AG09319 (cell line): ENCODE results near the gene PRKAG2.

Source experiments
- DNase-seq: peaks from one replicate; pipeline ENCODE4 v3.0.0-alpha.2; 2010; ENCODE audit warnings: low read depth; ENCODE audit errors: extremely low read depth
- TF ChIP-seq, protein P1 (sequence below): IDR thresholded peaks from 2 replicates; pipeline ENCODE4 v1.5.1; 2011; ENCODE audit warnings: low read depth, mild to moderate bottlenecking, inconsistent platforms, low read length, moderate library complexity

Gene PRKAG2

DNA sequence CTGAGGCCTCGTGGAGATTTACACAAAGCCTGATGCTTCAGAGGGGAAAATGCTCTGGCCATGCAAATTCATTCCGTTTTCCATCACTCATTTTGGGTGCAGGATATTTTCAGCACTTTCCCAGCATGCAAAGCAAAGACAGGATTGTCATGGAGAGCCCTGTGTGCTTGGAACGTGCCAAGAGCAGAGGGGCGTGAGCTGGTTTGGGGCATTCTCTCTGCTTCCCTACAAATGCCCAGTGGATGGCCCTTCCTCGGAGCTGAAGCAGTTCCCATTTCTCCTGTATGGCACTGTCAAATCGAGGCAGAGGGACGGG, 164.1 kb downstream of the PRKAG2 start:
- TF ChIP-seq, protein P1, sequence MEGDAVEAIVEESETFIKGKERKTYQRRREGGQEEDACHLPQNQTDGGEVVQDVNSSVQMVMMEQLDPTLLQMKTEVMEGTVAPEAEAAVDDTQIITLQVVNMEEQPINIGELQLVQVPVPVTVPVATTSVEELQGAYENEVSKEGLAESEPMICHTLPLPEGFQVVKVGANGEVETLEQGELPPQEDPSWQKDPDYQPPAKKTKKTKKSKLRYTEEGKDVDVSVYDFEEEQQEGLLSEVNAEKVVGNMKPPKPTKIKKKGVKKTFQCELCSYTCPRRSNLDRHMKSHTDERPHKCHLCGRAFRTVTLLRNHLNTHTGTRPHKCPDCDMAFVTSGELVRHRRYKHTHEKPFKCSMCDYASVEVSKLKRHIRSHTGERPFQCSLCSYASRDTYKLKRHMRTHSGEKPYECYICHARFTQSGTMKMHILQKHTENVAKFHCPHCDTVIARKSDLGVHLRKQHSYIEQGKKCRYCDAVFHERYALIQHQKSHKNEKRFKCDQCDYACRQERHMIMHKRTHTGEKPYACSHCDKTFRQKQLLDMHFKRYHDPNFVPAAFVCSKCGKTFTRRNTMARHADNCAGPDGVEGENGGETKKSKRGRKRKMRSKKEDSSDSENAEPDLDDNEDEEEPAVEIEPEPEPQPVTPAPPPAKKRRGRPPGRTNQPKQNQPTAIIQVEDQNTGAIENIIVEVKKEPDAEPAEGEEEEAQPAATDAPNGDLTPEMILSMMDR, result no peak
- DNase-seq, result no peak

DNA sequence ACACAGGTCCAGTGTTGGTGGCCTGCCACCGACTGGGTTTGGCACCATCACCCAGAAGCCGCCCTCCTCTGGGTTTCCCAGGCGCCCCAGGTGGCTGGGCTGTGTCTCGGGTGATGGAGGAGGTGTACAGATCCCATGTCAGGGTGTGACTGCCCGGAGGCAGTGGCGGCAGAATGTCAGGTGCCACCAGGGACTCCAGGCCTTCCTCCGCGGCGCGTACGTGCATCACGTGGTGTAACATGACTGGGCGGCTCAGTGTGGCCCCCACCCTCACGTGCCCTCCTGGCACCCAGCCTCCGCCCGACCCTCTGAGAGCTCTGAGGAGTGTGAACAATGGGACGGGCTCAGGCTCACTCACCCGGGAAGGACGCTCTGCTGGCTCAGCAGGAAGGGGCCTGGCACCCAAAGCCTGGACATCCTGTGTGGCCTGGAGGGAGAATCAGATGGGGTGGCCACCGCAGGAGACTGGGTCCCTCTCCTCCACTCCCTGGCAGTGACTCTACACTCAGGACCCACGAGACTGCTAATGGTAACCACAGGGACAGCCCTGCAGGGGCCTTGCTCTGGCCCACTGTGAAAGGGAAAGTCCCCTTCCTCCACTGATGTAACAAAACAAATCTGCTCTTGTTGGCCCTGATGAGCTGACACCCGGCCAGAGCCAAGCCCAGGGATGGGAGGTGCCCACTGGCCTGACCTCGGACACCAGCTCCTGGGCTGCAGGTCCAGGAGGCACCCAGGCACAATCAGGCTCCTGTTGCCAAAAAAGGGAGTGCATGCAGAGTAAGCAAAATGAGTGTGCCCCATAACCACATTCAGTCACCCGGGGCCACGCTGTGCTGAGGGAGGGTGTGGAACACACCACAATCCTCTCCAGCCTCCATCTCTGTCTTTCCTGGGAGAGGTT, 164.8 kb downstream of the PRKAG2 start:
- TF ChIP-seq, protein P1, result no peak

DNA sequence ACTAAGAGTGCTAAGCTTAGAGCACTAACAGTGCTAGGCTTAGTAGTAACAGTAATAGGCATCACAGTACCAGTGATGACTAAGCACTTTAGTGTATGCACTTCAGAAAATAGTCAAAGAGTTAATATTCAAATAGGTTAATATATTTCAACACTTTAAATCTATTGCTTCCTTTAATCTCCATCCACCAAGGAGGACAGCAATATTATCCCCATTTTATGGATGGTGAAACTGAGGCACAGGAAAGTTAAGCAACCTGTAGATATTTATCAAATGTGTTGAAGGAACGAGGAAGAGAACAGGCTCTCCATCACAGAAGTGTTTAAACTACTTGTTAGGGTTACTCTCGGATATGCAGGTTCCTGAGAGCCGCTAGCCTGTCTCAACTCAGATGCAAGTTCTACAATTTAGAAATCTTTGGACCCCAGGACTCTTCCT, 165.5 kb downstream of the PRKAG2 start:
- no peak for DNase-seq
- TF ChIP-seq, protein P1, result no peak

More for the DNA sequence above, 164.8 kb downstream of the PRKAG2 start:
- no peak for DNase-seq

DNA sequence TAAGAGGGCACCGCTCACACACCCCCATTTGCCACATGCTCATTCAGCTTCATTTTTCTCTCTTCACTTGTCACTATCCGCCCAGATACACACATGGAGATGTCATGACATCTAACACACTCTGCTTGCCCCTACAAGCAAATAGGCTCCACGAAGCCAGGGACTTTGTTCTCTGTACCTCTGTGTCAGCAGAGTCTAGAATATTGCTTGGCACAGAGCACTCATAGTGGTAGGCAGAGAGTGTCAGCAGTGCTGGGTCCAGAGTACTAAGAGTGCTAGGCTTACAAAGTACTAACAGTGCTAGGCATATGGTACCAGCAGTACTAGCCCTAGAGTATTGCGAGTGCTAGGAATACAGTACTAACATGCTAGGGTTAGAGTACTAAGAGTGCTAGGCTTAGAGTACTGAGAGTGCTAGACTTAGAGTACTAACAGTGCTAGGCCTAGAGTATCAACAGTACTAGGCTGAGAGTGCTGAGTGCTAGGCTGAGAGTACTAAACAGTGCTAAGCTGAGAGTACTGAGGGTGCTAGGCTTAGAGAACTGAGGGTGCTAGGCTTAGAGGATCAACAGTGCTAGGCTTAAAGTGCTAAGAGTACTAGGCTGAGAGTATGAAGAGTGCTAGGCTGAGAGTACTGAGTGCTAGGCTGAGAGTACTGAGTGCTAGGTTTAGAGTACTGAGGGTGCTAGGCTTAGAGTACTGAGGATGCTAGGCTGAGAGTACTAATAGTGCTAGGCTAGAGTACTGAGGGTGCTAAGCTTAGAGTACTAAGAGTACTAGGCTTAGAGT, 166.1 kb downstream of the PRKAG2 start:
- no peak for DNase-seq
- TF ChIP-seq, protein P1, result no peak

DNA sequence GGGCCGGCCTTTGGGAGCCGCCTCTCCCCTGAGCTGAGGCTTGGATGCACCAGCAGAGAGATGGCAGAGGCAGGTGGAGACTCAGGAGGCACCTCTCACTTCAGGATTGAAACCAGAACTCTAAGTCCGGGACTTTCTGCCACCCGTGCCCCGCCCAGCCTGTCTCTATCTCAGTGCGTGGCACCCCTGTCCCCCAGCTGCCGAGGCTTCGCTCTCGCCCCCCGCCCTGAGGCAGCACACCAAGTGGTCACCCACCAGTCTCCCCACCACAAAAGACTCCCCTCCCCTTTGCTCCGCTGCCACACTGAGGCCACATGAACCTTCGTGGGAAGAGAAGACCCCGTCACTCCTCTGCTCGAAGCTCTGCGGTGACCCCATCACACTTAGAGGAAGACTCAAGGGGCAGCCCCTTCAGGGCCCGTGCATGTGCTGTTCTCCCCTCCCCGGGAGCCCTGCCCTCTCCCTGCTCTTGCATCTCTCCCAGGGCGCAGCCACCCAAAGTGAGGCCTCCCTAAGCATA, 166.7 kb downstream of the PRKAG2 start:
- TF ChIP-seq, protein P1, result no peak

DNA sequence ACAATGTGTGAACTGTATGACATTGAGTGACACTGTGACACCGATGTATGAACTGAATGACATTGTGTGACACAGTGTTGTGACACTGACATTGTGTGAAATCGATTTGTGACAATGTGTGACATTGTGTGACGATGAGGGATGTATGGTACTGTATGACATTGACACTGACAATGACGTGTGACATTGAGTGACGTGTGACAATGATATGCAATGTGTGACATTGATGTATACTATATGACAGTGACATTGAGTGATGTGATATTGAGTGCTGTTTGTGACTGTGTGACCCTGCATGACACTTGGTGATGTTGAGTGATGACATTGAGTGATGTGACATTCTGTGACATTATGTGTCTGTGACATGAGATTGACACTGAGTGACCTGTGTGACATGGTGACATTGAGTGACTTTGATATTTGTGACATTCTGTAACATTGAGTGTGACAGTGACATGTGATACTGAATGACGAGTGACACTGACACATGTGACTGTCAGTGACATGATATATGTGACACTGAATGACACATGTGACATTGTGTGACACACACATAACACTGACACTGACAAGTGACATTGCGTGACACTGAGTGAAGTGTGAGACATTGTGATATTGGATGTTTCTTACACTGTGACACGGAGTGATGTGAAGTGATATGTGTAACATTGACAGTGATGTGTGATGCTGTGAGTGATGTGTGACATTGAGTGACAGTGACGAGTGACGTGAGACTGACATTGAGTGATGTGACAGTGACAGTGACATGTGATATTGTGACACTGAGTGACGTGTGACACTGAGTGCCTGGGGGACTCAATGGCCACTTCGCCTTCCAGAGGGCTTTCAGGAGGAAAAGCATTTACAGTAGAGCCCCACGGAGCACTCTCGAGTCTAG, 167.5 kb downstream of the PRKAG2 start:
- no peak for DNase-seq
- TF ChIP-seq, protein P1, result no peak

More for the DNA sequence above, 166.7 kb downstream of the PRKAG2 start:
- DNase-seq, result no peak
